Measurements from ENCODE around the gene PAPLN. TPM values are rescaled to one million over a fixed set of nuclear protein-coding genes. Genes with fewer than 3 reads are reported as not detected.

PAPLN gene
- total and polyA plus RNA-seq, 2 of the 8 experiments (the other 6 are each of a cell fraction or from before 2014, with no cell fraction given): 14.8 to 25.6 TPM

GRCh38 chr14:73240816-73241480, 3.6 kb downstream of the PAPLN start:
- FAIRE-seq: no peak
- WGBS, 2 experiments (ENCODE audit: extremely low coverage in 1 of 2, insufficient coverage in 1 of 2, insufficient read length in 1 of 2, insufficient replicate concordance in 2 of 2, low coverage in 1 of 2, low lambda C conversion rate in 2 of 2, missing lambda C conversion rate in 1 of 2): 89% methylated on average over 10 of the region's 10 CpGs; no CpG with 5 or more reads in 1 of the 2 experiments
- Histone ChIP-seq H3K23ac (ENCODE audit: insufficient read length) (no peak overlapping the region), H3K14ac (ENCODE audit: insufficient read length) (no peak overlapping the region), H2BK15ac (ENCODE audit: low read length) (no peak overlapping the region), H3K9ac (replicated peaks in 1 of 4; ENCODE audit: extremely low read depth in 1 of 4, low read depth in 3 of 4, low read length in 3 of 4) (no peak overlapping the region), H3K18ac (ENCODE audit: extremely low read depth, low read length) (no peak overlapping the region), H4K91ac (replicated peaks; ENCODE audit: insufficient read length, low read length) (no peak overlapping the region), H2AFZ (ENCODE audit: low read length) (no peak overlapping the region), H3K79me1 (ENCODE audit: low read depth, low read length) (peaks cover 5% of the 10 kb centered on the region), H3K9me3 (ENCODE audit: insufficient read depth in 2 of 2, low read depth in 1 of 2, low read length in 1 of 2) (no peaks in the 10 kb centered on the region), H3K4ac (replicated peaks; ENCODE audit: insufficient read length, low read depth, low read length) (no peak overlapping the region), H4K8ac (ENCODE audit: extremely low read depth, insufficient read depth, low read length) (no peak overlapping the region), H3K79me2 (ENCODE audit: control insufficient read depth in 1 of 2, insufficient read depth in 2 of 2, low read length in 2 of 2) (peaks cover 0 to 17% of the 10 kb centered on the region in 2 experiments; a peak in 2 of 4 replicates), H2AK5ac (ENCODE audit: low read depth, low read length) (no peak overlapping the region), H3K23me2 (ENCODE audit: low read depth, low read length) (peaks cover 19% of the 10 kb centered on the region), H4K5ac (ENCODE audit: insufficient read length, low read depth, low read length) (no peak overlapping the region), H3K27ac (ENCODE audit: low read depth, low read length) (no peak overlapping the region), H4K20me1 (replicated peaks in 1 of 2; ENCODE audit: control insufficient read depth in 1 of 2, insufficient read depth in 2 of 2, low read length in 2 of 2) (peaks cover 3 to 4% of the 10 kb centered on the region in 2 experiments), H2BK20ac (ENCODE audit: low read length) (no peak overlapping the region), H3K36me3 (ENCODE audit: control insufficient read depth in 2 of 4, insufficient read depth in 4 of 4, low read length in 3 of 4) (0 out of 8 replicates have a peak, but pooled peaks cover 0 to 3% (median 0%) of the 10 kb centered on the region in 4 experiments), H3K4me1 (replicated peaks in 1 of 4; ENCODE audit: control insufficient read depth in 3 of 4, insufficient read depth in 4 of 4, low read length in 3 of 4) (peaks cover 3 to 33% (median 21%) of the 10 kb centered on the region in 4 experiments), H3K56ac (replicated peaks; ENCODE audit: insufficient read length, low read depth, low read length) (no peak overlapping the region), H2BK12ac (ENCODE audit: low read depth, low read length) (no peak overlapping the region), H2BK120ac (replicated peaks; ENCODE audit: low read depth, low read length) (no peak overlapping the region), H3K27me3 (replicated peaks in 1 of 4; ENCODE audit: control insufficient read depth in 3 of 4, extremely low read depth in 1 of 4, insufficient read depth in 3 of 4, low read length in 3 of 4) (peaks cover 6 to 29% (median 20%) of the 10 kb centered on the region in 4 experiments), H3K4me3 (ENCODE audit: extremely low read depth in 1 of 4, insufficient read depth in 2 of 4, low read depth in 3 of 4, low read length in 4 of 4) (no peak overlapping the region), H2BK5ac (ENCODE audit: low read depth, low read length) (no peak overlapping the region), H3K4me2 (ENCODE audit: insufficient read depth in 1 of 2, low read depth in 2 of 2, low read length in 2 of 2) (no peak overlapping the region)
- CTCF ChIA-PET (ENCODE audit: partially characterized antibody): interaction anchor here (0.9 to 5.8 kb wide), 3 partner anchors 10 to 29 kb away, joined by 3 to 35 read pairs (median 6); no protein-coding TSS in a partner anchor
- peak in 1 of 2 experiments; percentile 27 for DNase-seq (ENCODE audit: low read depth in 1 of 2, low spot score in 2 of 2)
- TF ChIP-seq TAF7 (optimal IDR thresholded peaks at IDR 0.05; ENCODE audit: borderline replicate concordance, low read depth, low read length) (no peak), RXRA (IDR thresholded peaks at IDR 0.05; ENCODE audit: insufficient read depth, low read depth, low read length) (no peak), TAF1 (IDR thresholded peaks at IDR 0.05; ENCODE audit: low read depth, low read length) (no peak), BCL11A (IDR thresholded peaks at IDR 0.05; ENCODE audit: low read depth in 2 of 2, low read length in 2 of 2) (no peak)
- POLR2A ChIA-PET (ENCODE audit: partially characterized antibody): interaction anchor here (1.1 kb wide), 1 partner anchor 14 kb away, joined by 3 read pairs; no protein-coding TSS in a partner anchor

Data from H1 (cell line).